Sciatic nerve (tissue), 2 donors: Measurements from ENCODE around the gene SLC6A5. TPM values are rescaled to one million over a fixed set of nuclear protein-coding genes. Genes with fewer than 3 reads are reported as not detected.

Source experiments
- ATAC-seq: fragments of 200-7000 bp; cut with Tn5 transposase; one replicate; pipeline ENCODE4 v1.9.1; 2020; ENCODE audit warnings: mild to moderate bottlenecking, moderate library complexity
- DNase-seq: peaks from one replicate; pipeline ENCODE4 v3.0.0-alpha.2; 2020; ENCODE audit warnings: low spot score
- intact Hi-C: fragments of 100-400 bp; cut with DNase I; formaldehyde crosslinking; loops from one replicate; pipeline ENCODE4 v1.14.2; 2022
- total RNA-seq: library from RNA; stranded (reverse); fragmentation: NEBNext Ultra II Directional; extraction: Animal tissue kit (Norgen Biotek cat#: 25700); gene quantifications from one replicate; pipeline ENCODE4 v1.2.1, GENCODE V29; 2021
- donor health status: DM: no; HTN: no; CAD: no.
- donor health status: DM: no; HTN: no; CAD: no.

The SLC6A5 gene
- total RNA-seq, 1 donor from 2014 or later = not detected

DNA sequence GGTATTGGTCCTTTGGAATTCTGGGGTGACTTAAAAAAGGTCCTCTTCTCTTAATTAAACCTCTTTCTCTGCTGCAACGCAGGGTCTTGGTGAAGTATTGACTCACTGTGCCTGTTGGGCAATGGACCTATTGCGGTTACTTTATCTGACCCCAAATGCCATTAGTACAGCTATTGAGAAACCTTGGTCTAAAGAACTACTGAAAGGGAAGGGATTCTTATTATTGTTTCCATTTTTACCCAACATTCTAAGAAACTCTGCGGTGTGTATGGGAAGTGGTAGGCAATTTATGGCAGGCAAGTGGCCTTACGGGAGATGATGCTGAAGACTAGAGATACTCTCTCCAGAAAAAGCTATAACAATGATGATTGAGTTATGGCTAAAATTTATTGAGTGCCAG, 12.5 kb downstream of the SLC6A5 start:
- DNase-seq (no peak), ATAC-seq (no peak)
- intact Hi-C loops = no loop called here

DNA sequence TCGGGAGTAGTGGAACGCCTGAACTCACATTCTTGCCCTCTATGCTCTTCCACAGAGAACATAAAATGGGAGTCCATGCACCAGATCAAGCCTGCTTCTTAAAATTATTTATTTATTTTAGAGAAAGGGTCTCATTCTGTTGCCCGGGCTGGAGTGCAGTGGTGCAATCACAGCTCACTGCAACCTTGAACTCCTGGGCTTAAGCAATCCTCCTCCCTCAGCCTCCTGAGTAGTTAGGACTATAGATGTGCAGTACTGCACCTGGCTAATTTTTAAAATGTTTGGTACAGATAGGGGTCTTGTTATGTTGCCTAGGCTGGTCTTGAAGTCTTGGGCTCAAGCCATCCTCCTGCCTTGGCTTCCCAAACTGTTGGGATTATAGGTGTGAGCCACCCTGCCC, 13.0 kb downstream of the SLC6A5 start:
- ATAC-seq (no peak), DNase-seq (no peak)
- intact Hi-C loops = no loop called here

DNA sequence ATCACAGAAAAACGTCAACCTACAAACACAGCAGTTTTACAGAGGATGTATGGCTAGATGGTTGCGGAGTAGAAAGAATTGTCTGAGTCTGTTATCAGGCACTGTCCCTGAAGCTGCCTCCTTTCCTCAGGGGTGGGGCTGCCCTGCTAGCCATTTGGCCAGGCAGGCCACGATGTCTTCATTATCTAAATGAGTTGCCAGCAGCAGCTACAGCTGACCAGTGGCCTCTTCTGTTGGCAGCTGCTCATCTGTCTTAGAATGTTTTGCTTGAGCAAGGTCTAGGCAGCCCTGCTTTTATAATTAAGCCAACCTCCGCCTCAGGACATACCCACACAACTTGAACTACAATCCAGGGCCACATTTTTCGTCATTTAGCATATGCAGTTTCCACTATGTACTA, 17.5 kb downstream of the SLC6A5 start:
- intact Hi-C loops = no loop called here
- DNase-seq (no peak), ATAC-seq (no peak)

DNA sequence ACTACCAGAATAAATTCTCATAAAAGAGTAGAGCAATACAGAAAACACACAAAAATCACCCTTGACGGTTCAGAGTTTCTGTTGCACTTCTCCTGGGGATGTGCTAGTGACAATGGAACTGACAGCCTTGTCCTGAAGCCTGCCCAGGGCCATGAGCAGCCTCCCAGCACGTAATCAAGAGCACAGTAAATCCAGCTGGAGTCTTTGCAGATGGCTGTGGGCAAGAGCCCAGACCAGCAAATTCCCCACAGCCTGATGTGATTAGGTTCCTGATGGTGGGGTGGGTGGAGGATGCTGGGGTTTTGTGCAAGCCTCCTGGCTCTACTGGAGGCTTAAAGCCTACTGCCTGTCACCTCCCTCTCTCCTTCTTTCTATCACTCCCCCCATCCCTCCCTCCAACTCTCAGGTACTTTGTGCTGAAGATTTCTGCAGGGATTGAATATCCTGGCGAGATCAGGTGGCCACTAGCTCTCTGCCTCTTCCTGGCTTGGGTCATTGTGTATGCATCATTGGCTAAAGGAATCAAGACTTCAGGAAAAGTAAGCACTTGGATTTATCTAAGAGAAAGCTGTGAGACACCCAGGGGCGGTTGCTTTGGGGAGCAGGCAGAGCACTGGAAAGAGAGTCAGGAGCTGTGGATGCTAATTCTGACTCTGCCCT, 18.1 kb downstream of the SLC6A5 start:
- no peak for ATAC-seq
- intact Hi-C loops = no loop called here
- no peak for DNase-seq

DNA sequence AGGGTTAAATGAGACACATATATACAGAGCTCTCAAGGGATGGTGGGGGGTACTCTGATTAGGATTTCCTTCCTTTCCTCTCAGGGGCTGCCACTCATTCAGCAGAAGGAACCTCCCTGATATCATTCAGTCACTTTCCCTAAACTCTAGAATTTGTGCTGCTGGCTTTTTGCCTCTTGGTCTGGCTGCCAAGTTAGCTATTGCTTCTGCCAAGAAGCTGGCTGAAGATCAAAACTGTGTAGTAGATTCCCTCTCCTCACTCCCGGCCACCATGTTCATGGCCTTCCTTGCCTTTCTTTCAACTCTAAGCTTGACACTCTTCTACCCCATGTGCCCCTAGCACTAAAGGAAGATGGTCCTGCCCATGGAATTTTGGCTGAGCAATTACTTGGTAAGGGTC, 18.7 kb downstream of the SLC6A5 start:
- DNase-seq (no peak), ATAC-seq (no peak)
- intact Hi-C loops = no loop called here

DNA sequence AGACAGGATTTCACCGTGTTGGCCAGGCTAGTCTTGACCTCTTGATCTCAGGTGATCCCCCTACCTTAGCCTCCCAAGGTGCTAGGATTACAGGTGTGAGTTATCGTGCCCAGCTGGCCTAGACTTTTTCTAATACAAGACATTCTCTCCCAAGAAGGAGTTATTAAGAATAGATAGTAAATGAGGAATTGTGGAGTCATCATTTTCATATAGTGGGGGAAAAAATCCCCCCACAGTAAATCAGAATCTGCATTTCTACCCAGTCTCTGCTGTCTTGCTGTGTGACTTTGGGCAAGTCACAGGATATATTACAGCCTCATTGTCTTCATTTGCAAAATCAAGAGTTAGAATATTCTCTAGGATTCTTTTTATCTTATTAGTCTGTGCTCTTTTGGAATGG, 21.6 kb downstream of the SLC6A5 start:
- ATAC-seq (no peak), DNase-seq (no peak)
- intact Hi-C loops = no loop called here

DNA sequence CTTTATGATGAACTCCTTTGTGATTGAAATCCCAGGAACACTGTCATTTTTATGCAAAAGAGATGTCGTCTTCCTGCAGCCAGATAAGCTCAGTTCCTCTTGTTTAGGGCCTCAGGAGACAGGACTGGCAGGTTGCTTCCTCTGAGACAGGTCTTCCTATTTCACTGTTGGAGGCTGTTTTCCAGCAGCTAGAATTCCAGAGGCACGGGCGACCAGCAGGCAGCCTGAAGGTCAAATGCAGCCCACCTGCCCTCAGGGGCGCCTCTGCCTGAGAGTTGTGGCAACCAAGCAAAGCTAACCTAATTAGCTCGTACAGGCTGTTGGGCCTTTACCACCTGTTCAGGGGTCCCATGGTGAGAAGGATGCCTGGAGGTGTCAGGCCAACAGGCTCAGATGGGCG, 22.3 kb downstream of the SLC6A5 start:
- intact Hi-C loops = no loop called here
- ATAC-seq (no peak), DNase-seq (no peak)

DNA sequence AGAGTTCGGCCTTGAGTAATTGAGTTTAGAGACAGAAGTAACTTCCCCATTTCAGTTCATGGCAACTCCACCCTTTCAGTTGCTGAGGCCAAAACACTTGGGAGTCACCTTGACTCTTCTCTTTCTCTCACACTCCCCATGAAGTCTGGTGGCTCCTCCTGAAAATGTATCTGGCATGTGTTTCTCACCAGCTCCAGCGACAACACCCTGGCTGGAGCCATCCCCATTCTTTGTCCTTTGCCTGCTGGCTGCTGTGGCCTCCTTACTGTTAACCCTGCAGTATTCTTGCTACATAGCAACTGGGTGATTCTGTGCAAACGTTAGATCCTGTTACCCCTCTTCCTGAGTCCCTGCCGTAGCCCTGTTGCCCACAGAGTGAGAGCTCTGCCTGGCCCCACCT, 23.8 kb downstream of the SLC6A5 start:
- intact Hi-C loops = no loop called here
- no peak for ATAC-seq
- no peak for DNase-seq

DNA sequence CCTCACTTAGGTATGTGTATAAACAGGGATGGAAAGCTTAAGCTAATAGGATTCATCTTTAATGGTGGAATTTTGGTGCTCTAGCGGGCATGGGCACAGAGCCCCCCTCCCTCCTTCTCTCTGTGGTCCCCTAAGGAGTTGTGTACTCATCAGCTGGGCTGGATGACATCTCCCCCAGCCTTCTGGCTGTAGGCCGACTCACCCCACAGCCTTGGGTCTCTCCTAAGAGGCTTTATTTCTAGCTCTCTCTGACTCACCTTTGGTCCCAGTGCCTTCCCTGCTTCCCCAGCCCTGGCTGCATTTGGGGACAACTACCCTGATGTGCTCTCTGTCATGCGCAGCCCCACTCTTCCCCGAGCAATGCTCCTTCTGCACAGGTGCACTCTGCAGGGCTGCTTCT, 26.9 kb downstream of the SLC6A5 start:
- DNase-seq (no peak), ATAC-seq (no peak)
- intact Hi-C loops = no loop called here

DNA sequence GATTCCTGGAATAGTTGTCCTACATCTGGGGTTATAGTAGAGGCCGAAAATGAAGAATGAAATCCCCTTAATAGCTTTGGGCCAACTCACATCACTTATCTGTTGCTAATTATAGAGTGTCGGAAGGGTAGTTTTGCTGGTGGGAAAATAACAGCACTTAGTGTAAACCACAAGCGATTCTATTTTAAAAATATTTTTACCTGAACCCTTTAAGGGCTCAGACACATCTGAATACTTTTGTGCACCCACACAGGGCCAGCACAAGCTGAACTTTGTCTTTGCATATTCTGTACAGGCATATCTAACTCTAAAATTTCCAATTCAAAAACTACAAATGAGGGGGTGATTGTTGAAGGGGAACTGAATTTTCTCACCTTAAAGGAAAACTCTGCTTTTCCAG, 27.6 kb downstream of the SLC6A5 start:
- no peak for DNase-seq
- intact Hi-C loops = no loop called here
- no peak for ATAC-seq

DNA sequence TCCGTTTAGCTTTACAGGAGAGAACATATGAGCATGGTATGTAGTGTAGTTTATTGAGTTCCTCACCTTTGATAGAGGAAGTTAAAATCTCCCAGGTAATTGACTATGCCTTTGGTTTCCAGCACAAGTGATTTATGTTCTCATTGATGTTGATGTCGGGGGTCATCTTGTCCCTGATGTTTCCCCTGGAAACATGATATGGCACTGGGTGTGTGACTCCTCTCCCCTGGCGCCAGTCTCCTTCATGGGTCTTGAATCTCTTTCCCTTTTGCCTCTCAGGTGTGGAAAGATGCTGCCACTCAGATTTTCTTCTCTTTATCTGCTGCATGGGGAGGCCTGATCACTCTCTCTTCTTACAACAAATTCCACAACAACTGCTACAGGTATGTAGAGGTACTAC, 28.3 kb downstream of the SLC6A5 start:
- no peak for DNase-seq
- no peak for ATAC-seq
- intact Hi-C loops = no loop called here

DNA sequence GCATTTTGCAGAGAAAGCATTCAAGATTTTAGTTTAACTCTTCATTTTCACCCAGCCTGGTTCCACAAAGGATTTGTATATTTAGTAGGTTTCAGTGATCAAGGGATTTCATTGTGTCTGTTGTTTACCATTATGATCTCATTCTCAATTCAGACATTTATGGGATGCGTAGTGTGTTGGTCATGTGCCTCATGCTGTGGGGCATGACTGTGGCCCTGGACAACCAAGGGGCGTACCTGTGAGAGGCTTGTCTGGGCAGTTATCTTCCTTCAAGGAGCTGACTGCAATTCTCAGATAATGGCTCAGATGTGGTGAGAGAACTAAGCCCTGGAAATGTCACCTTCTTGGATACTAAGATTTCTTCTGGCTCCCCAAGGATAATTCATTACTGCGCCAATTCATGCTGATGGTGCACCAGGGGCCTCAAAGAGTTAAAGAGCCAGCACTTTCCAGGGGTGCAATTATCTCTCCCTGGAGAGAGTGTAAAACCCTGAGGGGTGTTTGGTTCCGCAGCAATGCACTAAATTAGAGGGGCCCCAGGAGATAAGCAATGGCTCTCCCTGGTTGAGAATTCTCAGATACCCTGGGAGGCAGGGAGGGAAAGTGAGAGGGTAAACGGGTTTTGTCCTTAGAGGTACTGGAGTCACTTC, 32.2 kb downstream of the SLC6A5 start:
- intact Hi-C loops = no loop called here
- ATAC-seq (no peak), DNase-seq (no peak)

DNA sequence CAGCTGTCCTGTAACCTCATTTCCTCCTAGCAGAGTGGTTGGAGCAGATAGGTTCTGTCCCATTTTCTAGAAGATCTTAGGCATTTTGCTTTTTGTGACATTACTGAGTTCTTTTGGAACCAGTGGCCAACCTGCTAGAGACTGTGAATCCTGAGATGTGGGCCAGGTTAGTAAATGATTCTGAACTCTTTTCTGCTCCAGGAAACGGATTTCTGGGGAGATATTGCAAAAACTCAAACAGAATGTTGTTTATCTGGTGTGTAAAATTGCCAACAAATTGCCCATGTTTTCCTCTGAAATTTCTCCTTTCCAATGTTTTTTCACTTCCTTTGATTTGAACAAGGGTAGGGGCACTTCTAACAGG, 32.7 kb downstream of the SLC6A5 start:
- ATAC-seq (no peak), DNase-seq (no peak)
- intact Hi-C loops = no loop called here

DNA sequence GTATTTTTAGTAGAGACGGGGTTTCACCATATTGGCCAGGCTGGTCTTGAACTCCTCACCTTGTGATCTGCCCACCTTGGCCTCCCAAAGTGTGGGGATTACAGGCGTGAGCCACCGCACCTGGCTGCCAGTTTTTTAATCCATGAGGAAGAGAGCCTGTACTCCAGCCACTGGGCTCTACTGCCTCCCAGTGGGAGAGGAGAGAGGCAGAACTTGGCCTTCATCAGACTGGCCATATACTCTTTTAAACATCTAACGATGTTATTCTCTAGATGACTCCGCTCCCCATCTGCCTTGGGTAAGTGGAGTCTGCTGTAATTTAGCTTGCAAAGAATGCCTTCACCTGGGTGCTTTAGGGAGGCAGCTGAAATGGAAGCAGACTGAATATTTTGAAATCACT, 34.6 kb downstream of the SLC6A5 start:
- intact Hi-C loops = no loop called here

DNA sequence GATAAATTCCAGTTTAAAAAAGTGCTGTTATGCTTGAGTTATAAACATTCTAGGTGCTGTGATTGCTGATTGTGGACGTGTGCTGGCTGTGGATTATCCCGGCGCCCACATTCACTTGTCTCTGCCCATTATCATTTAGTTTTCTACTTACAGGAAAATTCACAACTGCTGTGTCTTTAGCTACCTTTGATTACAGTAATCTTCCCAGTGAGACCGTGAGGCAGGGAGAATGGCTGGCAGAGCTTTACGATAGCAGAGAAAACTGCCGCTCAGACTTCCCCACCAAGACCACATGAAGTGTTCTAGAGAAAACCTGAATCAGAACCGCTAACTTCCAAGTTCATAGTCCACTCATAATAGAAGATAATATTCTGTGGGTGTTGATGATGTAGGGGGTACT, 35.4 kb downstream of the SLC6A5 start:
- DNase-seq (no peak), ATAC-seq (no peak)
- intact Hi-C loops = no loop called here

More for the DNA sequence above, 34.6 kb downstream of the SLC6A5 start:
- ATAC-seq (no peak), DNase-seq (no peak)

DNA sequence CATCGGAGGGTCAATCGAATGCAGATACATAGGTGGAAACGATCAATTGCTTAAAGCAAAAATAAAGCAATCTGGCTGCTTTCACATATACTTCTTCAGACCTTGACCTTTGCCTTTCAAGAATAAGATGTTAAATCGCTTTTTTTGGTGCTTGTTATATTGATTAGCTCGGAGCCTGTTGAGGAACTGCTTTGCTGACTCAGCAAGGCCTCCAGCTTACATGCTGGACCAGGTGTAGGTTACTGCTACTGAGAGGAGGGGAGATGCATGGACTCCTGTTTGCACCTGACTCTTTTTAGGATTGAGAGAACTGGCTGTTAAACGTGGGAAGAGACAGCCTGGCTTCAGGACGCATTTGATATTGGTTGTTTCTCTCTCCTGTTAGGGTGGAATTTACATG, 38.7 kb downstream of the SLC6A5 start:
- intact Hi-C loops = no loop called here
- no peak for ATAC-seq
- no peak for DNase-seq

DNA sequence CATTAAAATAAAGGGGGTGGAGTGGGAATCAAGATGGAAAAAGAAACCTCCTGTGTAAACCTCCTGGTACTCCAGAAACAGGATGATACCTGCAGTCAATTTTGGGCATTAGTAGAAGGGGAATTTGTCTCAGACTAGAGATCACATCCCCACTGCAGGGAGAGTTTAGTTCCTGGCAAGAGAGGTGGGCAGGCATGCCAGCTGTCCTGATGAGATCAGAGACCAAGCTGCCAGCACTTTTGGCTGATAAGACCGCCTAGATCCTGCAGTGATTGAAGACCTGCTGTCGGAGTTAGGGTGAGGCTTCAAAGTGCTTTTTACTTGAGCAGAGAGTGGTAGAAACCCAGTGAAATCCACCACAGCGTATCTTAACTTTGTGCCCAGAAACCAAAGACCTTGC, 40.3 kb downstream of the SLC6A5 start:
- ATAC-seq = no peak
- intact Hi-C loops = loop anchor here (10.0 kb wide), 1 partner anchor 1665 kb away; no protein-coding TSS in a partner anchor

DNA sequence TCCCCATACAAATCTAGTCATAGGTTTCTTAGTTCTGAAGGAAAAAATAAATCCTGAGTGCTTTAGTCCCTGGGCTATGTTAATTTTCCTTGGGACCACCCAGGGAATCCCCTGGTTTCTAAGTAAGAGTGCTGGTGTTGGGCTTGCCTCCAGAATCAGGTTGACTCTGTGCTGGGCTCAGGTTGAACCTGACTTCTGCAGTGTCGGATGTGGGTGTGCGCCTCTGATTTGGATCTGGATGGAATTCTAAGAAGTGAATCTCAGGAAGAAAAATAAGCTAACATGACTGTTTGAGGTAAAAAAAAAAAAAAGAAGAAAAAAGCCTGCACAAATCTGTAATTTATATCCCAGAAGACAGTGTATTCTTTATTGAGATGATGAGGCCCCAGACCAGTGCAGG, 41.0 kb downstream of the SLC6A5 start:
- ATAC-seq = no peak
- intact Hi-C loops = loop anchor here (10.0 kb wide), 1 partner anchor 1664 kb away; no protein-coding TSS in a partner anchor
- DNase-seq = no peak

More for the DNA sequence above, 40.3 kb downstream of the SLC6A5 start:
- no peak for DNase-seq

DNA sequence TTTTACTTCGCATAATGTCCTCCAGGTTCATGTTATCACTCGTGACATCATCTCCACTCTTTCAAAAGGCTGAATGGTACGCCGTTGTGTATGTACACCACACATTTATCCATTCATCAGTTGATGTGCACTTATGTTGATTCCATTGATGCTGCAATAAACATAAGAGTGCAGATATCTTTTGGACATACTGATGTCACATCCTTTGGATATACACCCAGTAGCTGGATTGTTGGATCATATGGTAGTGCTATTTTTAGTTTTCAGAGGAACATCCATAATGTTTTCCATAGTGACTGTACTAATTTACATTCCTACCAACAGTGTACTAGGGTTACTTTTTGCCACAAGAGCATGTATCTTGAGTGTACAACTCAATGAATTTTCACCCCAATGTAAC, 45.0 kb downstream of the SLC6A5 start:
- DNase-seq (no peak), ATAC-seq (no peak)
- intact Hi-C loops = loop anchor here (10.0 kb wide), 1 partner anchor 1660 kb away; no protein-coding TSS in a partner anchor

DNA sequence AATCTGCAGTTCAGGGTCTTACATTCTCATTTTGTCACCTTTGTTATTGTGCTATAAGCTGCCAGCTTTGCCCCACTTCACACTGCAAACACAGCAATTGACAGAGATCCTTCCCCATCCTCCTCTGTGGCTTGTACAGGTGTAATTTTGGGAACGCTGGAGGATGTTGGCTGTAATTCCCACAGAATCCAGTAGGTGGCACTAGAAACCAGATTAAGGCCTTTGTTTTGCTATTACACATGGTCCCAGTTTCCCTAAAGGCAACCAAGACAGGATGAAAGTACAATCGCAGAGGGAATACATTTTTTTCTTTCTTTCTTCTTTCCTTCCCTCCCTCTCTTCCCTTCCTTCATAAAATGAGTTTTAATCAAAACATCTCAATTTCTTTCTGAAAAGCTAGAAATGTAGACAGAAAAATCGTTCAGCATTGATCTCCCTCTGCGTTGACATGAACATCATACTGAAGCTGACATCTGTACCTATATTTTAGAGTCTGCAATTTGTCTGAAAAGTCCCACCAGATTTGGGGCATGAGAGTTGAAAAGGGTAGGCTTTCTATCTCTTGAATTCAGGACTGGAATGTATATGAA, 48.7 kb downstream of the SLC6A5 start:
- intact Hi-C loops = loop anchor here (10.0 kb wide), 1 partner anchor 1657 kb away; no protein-coding TSS in a partner anchor
- peak; percentile 42 for ATAC-seq
- no peak for DNase-seq
